CD14-positive monocyte (primary cell): Measurements from ENCODE around the gene ZBP1. TPM values are rescaled to one million over a fixed set of nuclear protein-coding genes. Genes with fewer than 3 reads are reported as not detected.

ENCODE experiments used
- DNase-seq, 3 donors: peaks; one replicate each; pipeline ENCODE4 v3.0.0-alpha.2; 2011 to 2022
- H2AFZ ChIP-seq: 2 replicates; pipeline ENCODE4 v1.6.0; 2012; ENCODE audit warnings: mild to moderate bottlenecking, low read depth, low read length, inconsistent platforms; ENCODE audit not compliant: insufficient read depth, poor library complexity, severe bottlenecking
- H3K27ac ChIP-seq, 2 donors: 1 replicate in 1 of 2; 2 replicates in 1 of 2; pipeline ENCODE4 v1.5.1; 2012 to 2013; ENCODE audit warnings: low read length in 2 of 2, control low read depth in 1 of 2, inconsistent platforms in 1 of 2, low read depth in 1 of 2, mild to moderate bottlenecking in 1 of 2
- H3K27me3 ChIP-seq, 2 donors: one replicate each; pipeline versions ENCODE4 v1.6.0 to v1.6.1; 2011 to 2013; ENCODE audit warnings: low read length in 2 of 2; ENCODE audit not compliant: control insufficient read depth in 2 of 2, insufficient read depth in 2 of 2
- H3K36me3 ChIP-seq, 2 donors: replicated peaks in 1 of 2; 1 replicate in 1 of 2; 2 replicates in 1 of 2; pipeline versions ENCODE4 v1.5.1 to v1.6.1; 2012 to 2013; ENCODE audit warnings: low read length in 2 of 2, control low read depth in 1 of 2, inconsistent platforms in 1 of 2, mild to moderate bottlenecking in 1 of 2; ENCODE audit not compliant: insufficient read depth in 2 of 2, control insufficient read depth in 1 of 2
- H3K4me1 ChIP-seq, 2 donors: 1 replicate in 1 of 2; 2 replicates in 1 of 2; pipeline versions ENCODE4 v1.5.1 to v1.6.1; 2012 to 2013; ENCODE audit warnings: low read length in 2 of 2, control low read depth in 1 of 2, inconsistent platforms in 1 of 2, mild to moderate bottlenecking in 1 of 2, moderate library complexity in 1 of 2; ENCODE audit not compliant: insufficient read depth in 2 of 2, control insufficient read depth in 1 of 2
- H3K4me2 ChIP-seq: replicated peaks from 2 replicates; pipeline ENCODE3; 2012; ENCODE audit warnings: low read length, moderate library complexity, mild to moderate bottlenecking; ENCODE audit not compliant: poor library complexity, severe bottlenecking; ENCODE audit errors: extremely low read depth
- H3K4me3 ChIP-seq, 3 experiments: fragments of 200-600 bp in 1 of 3; sonication (generic) in 1 of 3; replicated peaks in 1 of 3; 1 replicate in 2 of 3; 2 replicates in 1 of 3; pipeline ENCODE4 v1.5.1; 2011 to 2013; ENCODE audit warnings: low read length in 3 of 3, mild to moderate bottlenecking in 3 of 3, control low read depth in 2 of 3, low read depth in 2 of 3, inconsistent platforms in 1 of 3, moderate library complexity in 1 of 3
- H3K79me2 ChIP-seq: 2 replicates; pipeline ENCODE4 v1.6.0; 2012; ENCODE audit warnings: mild to moderate bottlenecking, control low read depth, inconsistent platforms, low read length, moderate library complexity; ENCODE audit not compliant: insufficient read depth
- H3K9ac ChIP-seq: 2 replicates; pipeline ENCODE4 v1.6.0; 2017; ENCODE audit warnings: low read length, mild to moderate bottlenecking; ENCODE audit not compliant: insufficient read depth, poor library complexity, severe bottlenecking
- H3K9me3 ChIP-seq, 2 donors: replicated peaks in 1 of 2; 1 replicate in 1 of 2; 2 replicates in 1 of 2; pipeline versions ENCODE4 v1.5.1 to v1.6.1; 2012 to 2013; ENCODE audit warnings: low read length in 2 of 2, control low read depth in 1 of 2; ENCODE audit not compliant: control insufficient read depth in 1 of 2, insufficient read depth in 1 of 2
- H4K20me1 ChIP-seq: 2 replicates; pipeline ENCODE4 v1.6.0; 2012; ENCODE audit warnings: mild to moderate bottlenecking, low read length, control low read depth, moderate library complexity; ENCODE audit not compliant: insufficient read depth
- H3K27ac Mint-ChIP-seq, 7 donors: one replicate each; pipeline ENCODE4 v1.8.0; 2020; ENCODE audit warnings: mild to moderate bottlenecking in 7 of 7, mixed read lengths in 7 of 7, moderate library complexity in 6 of 7, inconsistent platforms in 2 of 7
- H3K27me3 Mint-ChIP-seq, 3 donors: one replicate each; pipeline ENCODE4 v1.8.0; 2021 to 2022; ENCODE audit warnings: low read depth in 3 of 3, mild to moderate bottlenecking in 3 of 3, mixed read lengths in 3 of 3, moderate library complexity in 3 of 3, inconsistent platforms in 1 of 3
- H3K36me3 Mint-ChIP-seq, 2 donors: one replicate each; pipeline ENCODE4 v1.8.0; 2020; ENCODE audit warnings: mixed read lengths in 2 of 2, inconsistent platforms in 1 of 2, mild to moderate bottlenecking in 1 of 2
- H3K4me1 Mint-ChIP-seq: one replicate; pipeline ENCODE4 v1.8.0; 2020; ENCODE audit warnings: mild to moderate bottlenecking, mixed read lengths
- H3K4me3 Mint-ChIP-seq, 2 donors: one replicate each; pipeline ENCODE4 v1.8.0; 2020; ENCODE audit warnings: mild to moderate bottlenecking in 2 of 2, mixed read lengths in 2 of 2, moderate library complexity in 1 of 2
- H3K9me3 Mint-ChIP-seq, 7 donors: one replicate each; pipeline ENCODE4 v1.8.0; 2020 to 2022; ENCODE audit warnings: mixed read lengths in 7 of 7, mild to moderate bottlenecking in 6 of 7, moderate library complexity in 6 of 7, inconsistent platforms in 2 of 7
- CTCF ChIP-seq: fragments of 200-600 bp; IDR thresholded peaks from one replicate; pipeline ENCODE4 v1.8.0; 2022; ENCODE audit warnings: antibody characterized with exemption, mild to moderate bottlenecking
- WGBS: methylation state at CpG from one replicate; pipeline ENCODE4 v1.1.5; 2013; ENCODE audit warnings: missing lambda C conversion rate; ENCODE audit not compliant: insufficient coverage; 5-methylcytosine and 5-hydroxymethylcytosine counted together
- intact Hi-C, 2 donors: fragments of 100-400 bp; cut with micrococcal nuclease; formaldehyde crosslinking; loops; one replicate each; pipeline versions ENCODE4 v1.15.0 to v1.15.1; 2023
- polyA plus RNA-seq, 3 donors: library from polyadenylated mRNA; depleted of rRNA in 1 of 3; unstranded in 2 of 3; stranded (reverse) in 1 of 3; fragments of 300-500 nt in 2 of 3; fragments of >200 nt in 1 of 3; fragmentation: Illumina TruSeq in 2 of 3; gene quantifications; 1 replicate in 2 of 3; 2 replicates in 1 of 3; pipeline ENCODE4 v1.2.3, GENCODE V29; 2012 to 2021

The ZBP1 gene
- polyA plus RNA-seq, 3 donors = 2.8 to 25.9 (median 3.0) TPM

- H3K27me3 ChIP-seq = no peaks in the 10 kb centered on the region
- peaks cover 55% of the 10 kb centered on the region for H3K4me1 Mint-ChIP-seq
- peak overlapping the region; percentile 77 to 90 for H3K4me3 Mint-ChIP-seq
- peaks cover 9 to 13% of the 10 kb centered on the region in 2 donors for H3K9me3 ChIP-seq
- peak overlapping the region; percentile 67 for H2AFZ ChIP-seq
- no peak for DNase-seq
- no peak overlapping the region for H3K9ac ChIP-seq
- H3K36me3 Mint-ChIP-seq = peaks cover 17 to 26% of the 10 kb centered on the region in 2 donors
- H3K4me2 ChIP-seq = peak overlapping the region; percentile 76
- H3K27ac Mint-ChIP-seq = peak overlapping the region in 6 of 7 donors; percentile 56 to 94 (median 92)
- TF ChIP-seq CTCF = no peak
- 3% methylated on average over 8 of the region's 11 CpGs for WGBS
- intact Hi-C loops = loop anchor here in 1 of 2 donors (10.0 kb wide), 2 partner anchors 94 to 246 kb away; partner anchors contain the start of gene PMEPA1
- no peaks in the 10 kb centered on the region for H3K79me2 ChIP-seq
- peaks cover 0 to 11% of the 10 kb centered on the region in 2 donors for H3K36me3 ChIP-seq
- peaks cover 2 to 9% (median 7%) of the 10 kb centered on the region in 3 donors for H3K27me3 Mint-ChIP-seq
- H3K4me1 ChIP-seq = peaks cover 40 to 45% of the 10 kb centered on the region in 2 donors
- H4K20me1 ChIP-seq = no peaks in the 10 kb centered on the region
- peak overlapping the region in 1 of 3 experiments; percentile 70 for H3K4me3 ChIP-seq
- peaks cover 16 to 18% (median 17%) of the 10 kb centered on the region in 7 donors for H3K9me3 Mint-ChIP-seq
- peak overlapping the region; percentile 82 to 85 for H3K27ac ChIP-seq
Observed at GRCh38 chr20:57620999-57621398, 773 bp upstream of the ZBP1 start.

GRCh38 chr20:57619051-57619831 is 985 bp downstream of the ZBP1 start:
- Histone ChIP-seq H3K27ac (peak overlapping the region; percentile 82 to 85), H3K9ac (peak overlapping the region; percentile 44), H3K36me3 (peaks cover 2 to 17% of the 10 kb centered on the region in 2 donors), H3K4me3 (peak overlapping the region in 2 of 3 experiments; percentile 13 to 70), H3K79me2 (no peaks in the 10 kb centered on the region), H3K9me3 (no peaks in the 10 kb centered on the region), H3K27me3 (no peaks in the 10 kb centered on the region), H2AFZ (peak overlapping the region; percentile 67), H3K4me2 (peak overlapping the region; percentile 76), H3K4me1 (peaks cover 40 to 45% of the 10 kb centered on the region in 2 donors), H4K20me1 (no peaks in the 10 kb centered on the region)
- intact Hi-C loops = loop anchor here in 1 of 2 donors (2.0 kb wide), 1 partner anchor 16 kb away; no protein-coding TSS in a partner anchor
- Mint-ChIP-seq H3K4me3 (peak overlapping the region; percentile 77 to 90), H3K27ac (peak overlapping the region; percentile 89 to 95 (median 94)), H3K4me1 (peaks cover 55% of the 10 kb centered on the region), H3K27me3 (peaks cover 2 to 15% (median 14%) of the 10 kb centered on the region in 3 donors), H3K36me3 (peaks cover 7 to 33% of the 10 kb centered on the region in 2 donors), H3K9me3 (peaks cover under 1 to 7% (median 2%) of the 10 kb centered on the region in 7 donors)
- DNase-seq = peak; percentile 74 to 83 (median 77)
- TF ChIP-seq CTCF = no peak
- WGBS = 13% methylated on average over 14 of the region's 19 CpGs
